Activated B cell treated with CpG ODN at 0.5 μM for 24 hours (primary cell): ENCODE results near the gene CTNND2. TPM values are rescaled to one million over a fixed set of nuclear protein-coding genes. Genes with fewer than 3 reads are reported as not detected.

Source experiments
- ATAC-seq: fragments of 200-7000 bp; cut with Tn5 transposase; one replicate; pipeline ENCODE4 v1.10.0; 2021; ENCODE audit warnings: low read depth, mild to moderate bottlenecking, moderate library complexity
- CTCF ChIA-PET: fragments of 350-600 bp; sonication (Branson Sonifier 250); formaldehyde crosslinking; loops from one replicate; lab custom pipeline; 2021; ENCODE audit warnings: antibody characterized with exemption; lab: Charles Lee
- POLR2A ChIA-PET: fragments of 350-600 bp; sonication (Branson Sonifier 250); formaldehyde crosslinking; loops from one replicate; lab custom pipeline; 2021; ENCODE audit warnings: antibody characterized with exemption; lab: Charles Lee
- DNase-seq: peaks from one replicate; pipeline ENCODE4 v3.0.0; 2022
- H3K27ac Mint-ChIP-seq: one replicate; pipeline ENCODE4 v1.8.0; 2020; ENCODE audit warnings: mixed read lengths
- H3K27me3 Mint-ChIP-seq: one replicate; pipeline ENCODE4 v1.8.0; 2021; ENCODE audit warnings: mixed read lengths
- H3K36me3 Mint-ChIP-seq: one replicate; pipeline ENCODE4 v1.8.0; 2021; ENCODE audit warnings: low read depth, mixed read lengths
- H3K4me1 Mint-ChIP-seq: one replicate; pipeline ENCODE4 v1.8.0; 2021; ENCODE audit warnings: mixed read lengths
- H3K4me3 Mint-ChIP-seq: one replicate; pipeline ENCODE4 v1.8.0; 2020; ENCODE audit warnings: mild to moderate bottlenecking, mixed read lengths
- H3K9me3 Mint-ChIP-seq: one replicate; pipeline ENCODE4 v1.8.0; 2020; ENCODE audit warnings: mixed read lengths
- intact Hi-C: fragments of 100-400 bp; cut with micrococcal nuclease; formaldehyde crosslinking; loops from one replicate; pipeline ENCODE4 v1.15.1; 2024
- total RNA-seq: library from RNA; stranded (reverse); gene quantifications from 2 replicates; pipeline ENCODE4 v1.2.3, GENCODE V29; 2022
- TF ChIP-seq, protein P1 (sequence below): fragments of 200-600 bp; IDR thresholded peaks from one replicate; pipeline ENCODE4 v1.8.0; 2022; ENCODE audit warnings: antibody characterized with exemption, mild to moderate bottlenecking

CTNND2 gene
- total RNA-seq, 1 donor from 2014 or later: not detected

DNA sequence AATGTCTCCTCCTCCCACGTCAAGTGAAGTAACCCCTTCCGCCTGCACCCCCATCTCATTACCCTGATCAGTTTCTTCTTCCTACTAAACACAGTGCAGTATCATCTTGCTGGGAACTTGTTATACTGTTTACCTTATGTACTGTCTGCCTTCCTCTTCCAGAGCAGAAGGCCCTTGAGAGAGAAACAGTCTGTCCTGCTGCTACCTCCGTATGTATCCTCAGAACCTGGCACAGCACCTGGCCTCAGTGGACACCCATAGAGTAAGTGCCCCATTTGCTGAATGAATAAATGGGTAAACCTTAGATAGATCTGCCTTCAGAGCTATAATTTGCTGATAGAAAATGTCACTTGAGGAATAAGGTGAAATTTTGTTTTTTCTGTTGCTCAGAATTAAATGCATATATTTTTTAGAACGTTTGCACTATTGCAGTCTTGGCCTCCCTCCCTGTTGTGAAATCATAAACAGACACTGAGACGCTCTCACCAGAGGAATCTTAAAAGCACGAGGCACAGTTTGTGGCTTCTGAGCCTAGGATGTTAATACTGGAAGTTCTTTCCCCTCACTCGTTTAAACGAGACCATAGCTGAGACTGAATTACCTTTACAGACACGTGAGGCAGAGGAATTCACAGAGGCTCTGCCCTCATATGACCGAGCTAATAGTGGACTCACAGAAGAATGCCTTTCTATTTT lies 920.1 kb downstream of the CTNND2 start:
- H3K9me3 Mint-ChIP-seq: no peaks in the 10 kb centered on the region
- POLR2A ChIA-PET: no interaction called here
- no peak overlapping the region for H3K4me3 Mint-ChIP-seq
- H3K36me3 Mint-ChIP-seq: no peaks in the 10 kb centered on the region
- H3K27ac Mint-ChIP-seq: no peak overlapping the region
- CTCF ChIA-PET: no interaction called here
- no peak for DNase-seq
- H3K27me3 Mint-ChIP-seq: peaks cover 27% of the 10 kb centered on the region
- ATAC-seq: no peak
- intact Hi-C loops: loop anchor here (10.0 kb wide), 1 partner anchor 201 kb away; no protein-coding TSS in a partner anchor
- H3K4me1 Mint-ChIP-seq: peaks cover 5% of the 10 kb centered on the region
- TF ChIP-seq, protein P1, sequence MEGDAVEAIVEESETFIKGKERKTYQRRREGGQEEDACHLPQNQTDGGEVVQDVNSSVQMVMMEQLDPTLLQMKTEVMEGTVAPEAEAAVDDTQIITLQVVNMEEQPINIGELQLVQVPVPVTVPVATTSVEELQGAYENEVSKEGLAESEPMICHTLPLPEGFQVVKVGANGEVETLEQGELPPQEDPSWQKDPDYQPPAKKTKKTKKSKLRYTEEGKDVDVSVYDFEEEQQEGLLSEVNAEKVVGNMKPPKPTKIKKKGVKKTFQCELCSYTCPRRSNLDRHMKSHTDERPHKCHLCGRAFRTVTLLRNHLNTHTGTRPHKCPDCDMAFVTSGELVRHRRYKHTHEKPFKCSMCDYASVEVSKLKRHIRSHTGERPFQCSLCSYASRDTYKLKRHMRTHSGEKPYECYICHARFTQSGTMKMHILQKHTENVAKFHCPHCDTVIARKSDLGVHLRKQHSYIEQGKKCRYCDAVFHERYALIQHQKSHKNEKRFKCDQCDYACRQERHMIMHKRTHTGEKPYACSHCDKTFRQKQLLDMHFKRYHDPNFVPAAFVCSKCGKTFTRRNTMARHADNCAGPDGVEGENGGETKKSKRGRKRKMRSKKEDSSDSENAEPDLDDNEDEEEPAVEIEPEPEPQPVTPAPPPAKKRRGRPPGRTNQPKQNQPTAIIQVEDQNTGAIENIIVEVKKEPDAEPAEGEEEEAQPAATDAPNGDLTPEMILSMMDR: no peak

DNA sequence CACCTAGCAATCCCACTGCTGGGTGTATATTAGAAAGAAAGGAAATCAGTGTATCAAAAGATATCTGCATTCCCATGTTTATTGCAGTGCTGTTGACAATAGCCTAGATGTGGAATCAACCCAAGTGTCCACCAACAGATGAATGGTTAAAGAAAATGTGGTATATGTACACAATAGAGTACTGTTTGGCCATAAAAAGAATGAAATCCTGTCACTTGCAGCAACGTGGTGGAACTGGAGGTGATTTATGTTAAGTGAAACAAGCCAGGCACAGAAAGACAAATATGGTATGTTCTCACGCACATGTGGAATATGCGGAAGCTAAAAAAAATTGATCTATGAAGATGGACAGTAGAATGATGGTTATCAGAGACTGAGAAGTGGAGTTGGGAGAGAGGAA lies 921.6 kb downstream of the CTNND2 start:
- Mint-ChIP-seq H3K36me3 (no peaks in the 10 kb centered on the region), H3K4me1 (no peaks in the 10 kb centered on the region), H3K27me3 (peaks cover 18% of the 10 kb centered on the region), H3K4me3 (no peak overlapping the region), H3K9me3 (no peaks in the 10 kb centered on the region), H3K27ac (no peak overlapping the region)
- intact Hi-C loops: loop anchor here (10.0 kb wide), 1 partner anchor 202 kb away; no protein-coding TSS in a partner anchor
- CTCF ChIA-PET: no interaction called here
- TF ChIP-seq, protein P1: no peak
- no peak for ATAC-seq
- DNase-seq: no peak
- POLR2A ChIA-PET: no interaction called here

DNA sequence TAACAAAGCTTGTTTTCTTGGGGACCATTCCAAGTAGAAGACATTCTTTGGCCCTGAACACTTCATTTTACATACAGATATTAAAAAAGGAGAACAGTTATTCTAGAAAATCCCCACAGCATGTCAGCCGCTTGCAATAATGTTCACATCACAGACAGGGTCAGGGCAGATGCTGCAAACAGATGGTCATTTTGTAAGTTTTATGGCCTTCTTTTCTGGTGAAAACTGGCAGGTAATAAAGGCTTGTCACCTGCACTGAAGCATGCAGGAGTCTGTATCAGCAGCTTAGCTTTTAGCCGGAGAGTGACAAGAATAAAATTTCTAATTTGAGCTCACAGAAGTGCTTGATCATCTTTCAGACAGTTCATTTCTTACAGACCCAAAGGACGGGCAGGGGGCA lies 922.3 kb downstream of the CTNND2 start:
- H3K4me3 Mint-ChIP-seq: no peak overlapping the region
- TF ChIP-seq, protein P1: no peak
- DNase-seq (no peak), ATAC-seq (no peak)
- intact Hi-C loops: loop anchor here (10.0 kb wide), 1 partner anchor 203 kb away; no protein-coding TSS in a partner anchor
- H3K27ac Mint-ChIP-seq: no peak overlapping the region
- POLR2A ChIA-PET: no interaction called here
- CTCF ChIA-PET: no interaction called here
- no peaks in the 10 kb centered on the region for H3K36me3 Mint-ChIP-seq
- H3K9me3 Mint-ChIP-seq: no peaks in the 10 kb centered on the region
- peaks cover 14% of the 10 kb centered on the region for H3K27me3 Mint-ChIP-seq
- no peaks in the 10 kb centered on the region for H3K4me1 Mint-ChIP-seq

DNA sequence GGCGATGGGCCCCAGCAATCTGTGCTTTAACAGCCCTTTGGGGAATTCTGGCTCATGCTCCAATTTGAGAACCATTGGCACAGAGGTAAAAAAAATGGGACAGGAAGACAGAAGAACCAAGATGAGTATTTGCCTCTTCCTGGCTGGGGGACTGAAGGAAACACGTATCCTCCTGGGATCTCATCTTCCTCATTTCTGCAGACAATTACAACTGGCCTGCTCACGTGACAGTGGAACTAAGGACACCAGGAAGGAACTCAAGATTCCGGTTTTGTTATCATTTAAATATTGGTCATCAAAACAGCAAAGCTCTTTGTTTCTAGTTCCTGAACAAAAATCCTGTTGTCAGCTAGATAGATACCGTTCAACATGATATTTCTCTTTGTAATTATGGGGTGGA lies 927.2 kb downstream of the CTNND2 start:
- ChIA-PET CTCF (no interaction called here), POLR2A (interaction anchor here (0.7 kb wide), 1 partner anchor 275 kb away, joined by 3 read pairs; no protein-coding TSS in a partner anchor)
- Mint-ChIP-seq H3K27ac (no peak overlapping the region), H3K4me1 (no peaks in the 10 kb centered on the region), H3K4me3 (no peak overlapping the region), H3K36me3 (no peaks in the 10 kb centered on the region), H3K27me3 (no peaks in the 10 kb centered on the region), H3K9me3 (no peaks in the 10 kb centered on the region)
- ATAC-seq (no peak), DNase-seq (no peak)
- TF ChIP-seq, protein P1: no peak
- intact Hi-C loops: no loop called here

DNA sequence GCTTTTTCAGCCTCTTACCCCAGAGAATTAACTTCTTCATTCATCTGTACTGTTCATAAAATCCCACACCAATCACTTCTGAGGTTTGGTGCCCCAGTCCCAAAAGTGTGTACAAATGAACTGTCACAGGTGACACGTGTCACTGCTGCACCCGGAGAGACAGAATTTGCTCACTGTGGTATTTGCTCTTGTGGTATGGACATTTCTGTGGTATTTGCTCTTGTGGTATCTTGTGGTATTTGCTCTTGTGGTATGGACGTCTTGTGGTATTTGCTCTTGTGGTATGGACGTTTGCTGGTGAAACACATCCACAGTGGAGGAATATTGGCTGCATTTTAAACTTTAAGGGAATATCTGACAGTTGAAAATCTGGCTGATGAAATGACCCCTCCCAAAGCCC lies 928.3 kb downstream of the CTNND2 start:
- POLR2A ChIA-PET: no interaction called here
- CTCF ChIA-PET: no interaction called here
- ATAC-seq (no peak), DNase-seq (no peak)
- TF ChIP-seq, protein P1: no peak
- Mint-ChIP-seq H3K27me3 (no peaks in the 10 kb centered on the region), H3K27ac (no peak overlapping the region), H3K9me3 (no peaks in the 10 kb centered on the region), H3K4me1 (no peaks in the 10 kb centered on the region), H3K36me3 (no peaks in the 10 kb centered on the region), H3K4me3 (no peak overlapping the region)
- intact Hi-C loops: no loop called here
